ENCODE data around the gene PUS1. TPM values are rescaled to one million over a fixed set of nuclear protein-coding genes. Genes with fewer than 3 reads are reported as not detected.

Gene PUS1
- total and polyA plus RNA-seq, 2 of the 8 experiments (the other 6 are each of a cell fraction or from before 2014, with no cell fraction given) = 48.1 to 81.2 TPM

- Histone ChIP-seq H3K4me1 (replicated peaks in 1 of 4; ENCODE audit: control insufficient read depth in 3 of 4, insufficient read depth in 4 of 4, low read length in 3 of 4) (no peaks in the 10 kb centered on the region), H2BK120ac (replicated peaks; ENCODE audit: low read depth, low read length) (no peak overlapping the region), H3K4ac (replicated peaks; ENCODE audit: insufficient read length, low read depth, low read length) (no peak overlapping the region), H2BK20ac (ENCODE audit: low read length) (no peak overlapping the region), H4K5ac (ENCODE audit: insufficient read length, low read depth, low read length) (no peak overlapping the region), H3K23ac (ENCODE audit: insufficient read length) (no peak overlapping the region), H2BK12ac (ENCODE audit: low read depth, low read length) (no peak overlapping the region), H2BK5ac (ENCODE audit: low read depth, low read length) (no peak overlapping the region), H2AK5ac (ENCODE audit: low read depth, low read length) (no peak overlapping the region), H3K36me3 (ENCODE audit: control insufficient read depth in 2 of 4, insufficient read depth in 4 of 4, low read length in 3 of 4) (peaks cover 4 to 32% (median 14%) of the 10 kb centered on the region in 4 experiments; a peak in 6 of 8 replicates), H3K56ac (replicated peaks; ENCODE audit: insufficient read length, low read depth, low read length) (no peak overlapping the region), H3K9ac (replicated peaks in 1 of 4; ENCODE audit: extremely low read depth in 1 of 4, low read depth in 3 of 4, low read length in 3 of 4) (no peak overlapping the region), H4K8ac (ENCODE audit: extremely low read depth, insufficient read depth, low read length) (no peak overlapping the region), H2AFZ (ENCODE audit: low read length) (no peak overlapping the region), H3K79me2 (ENCODE audit: control insufficient read depth in 1 of 2, insufficient read depth in 2 of 2, low read length in 2 of 2) (no peaks in the 10 kb centered on the region), H4K20me1 (replicated peaks in 1 of 2; ENCODE audit: control insufficient read depth in 1 of 2, insufficient read depth in 2 of 2, low read length in 2 of 2) (peaks cover 0 to 11% of the 10 kb centered on the region in 2 experiments), H3K27ac (ENCODE audit: low read depth, low read length) (no peak overlapping the region), H3K23me2 (ENCODE audit: low read depth, low read length) (peaks cover 4% of the 10 kb centered on the region; the same call in 1 of the 2 replicates), H3K4me3 (ENCODE audit: extremely low read depth in 1 of 4, insufficient read depth in 2 of 4, low read depth in 3 of 4, low read length in 4 of 4) (no peak overlapping the region), H3K18ac (ENCODE audit: extremely low read depth, low read length) (no peak overlapping the region), H3K14ac (ENCODE audit: insufficient read length) (no peak overlapping the region), H3K4me2 (ENCODE audit: insufficient read depth in 1 of 2, low read depth in 2 of 2, low read length in 2 of 2) (no peak overlapping the region), H3K9me3 (ENCODE audit: insufficient read depth in 2 of 2, low read depth in 1 of 2, low read length in 1 of 2) (no peaks in the 10 kb centered on the region), H3K79me1 (ENCODE audit: low read depth, low read length) (no peaks in the 10 kb centered on the region), H4K91ac (replicated peaks; ENCODE audit: insufficient read length, low read length) (no peak overlapping the region), H2BK15ac (ENCODE audit: low read length) (no peak overlapping the region), H3K27me3 (replicated peaks in 1 of 4; ENCODE audit: control insufficient read depth in 3 of 4, extremely low read depth in 1 of 4, insufficient read depth in 3 of 4, low read length in 3 of 4) (no peaks in the 10 kb centered on the region)
- WGBS, 2 experiments (ENCODE audit: extremely low coverage in 1 of 2, insufficient coverage in 1 of 2, insufficient read length in 1 of 2, insufficient replicate concordance in 2 of 2, low coverage in 1 of 2, low lambda C conversion rate in 2 of 2, missing lambda C conversion rate in 1 of 2) = 91% methylated on average over 35 of the region's 35 CpGs; no CpG with 5 or more reads in 1 of the 2 experiments
- DNase-seq (ENCODE audit: low read depth in 1 of 2, low spot score in 2 of 2) (no peak), FAIRE-seq (no peak)
- ChIA-PET POLR2A (ENCODE audit: partially characterized antibody) (interaction anchor here (1.0 to 4.8 kb wide), 4 partner anchors 7 to 22 kb away, joined by 3 to 33 read pairs (median 16); partner anchors contain the start of gene PUS1), CTCF (ENCODE audit: partially characterized antibody) (interaction anchor here (0.7 to 1.2 kb wide), 3 partner anchors 15 to 789 kb away, joined by 3 to 4 read pairs (median 3); no protein-coding TSS in a partner anchor)
- TF ChIP-seq BACH1 (IDR thresholded peaks at IDR 0.05; ENCODE audit: low read length) = no peak
- TF ChIP-seq SUZ12 (IDR thresholded peaks at IDR 0.05; ENCODE audit: low read length) = no peak
- TF ChIP-seq BRCA1 (IDR thresholded peaks at IDR 0.05; ENCODE audit: low read depth, low read length) = no peak
- no peak for TF ChIP-seq BCL11A (IDR thresholded peaks at IDR 0.05; ENCODE audit: low read depth in 2 of 2, low read length in 2 of 2)
- TF ChIP-seq HDAC6 (IDR thresholded peaks at IDR 0.05; ENCODE audit: low read depth, low read length) = no peak
- no peak for TF ChIP-seq TEAD4 (IDR thresholded peaks at IDR 0.05; ENCODE audit: low read depth, low read length)
- TF ChIP-seq NRF1 (IDR thresholded peaks at IDR 0.05; ENCODE audit: low read depth, low read length) = no peak
- TF ChIP-seq CEBPB (IDR thresholded peaks at IDR 0.05; ENCODE audit: low read depth, low read length) = no peak
- TF ChIP-seq POLR2AphosphoS5 (IDR thresholded peaks at IDR 0.05; ENCODE audit: low read depth, low read length) = no peak
- TF ChIP-seq CHD2 (IDR thresholded peaks at IDR 0.05; ENCODE audit: low read length) = no peak
- TF ChIP-seq SAP30 (IDR thresholded peaks at IDR 0.05; ENCODE audit: insufficient read depth, insufficient replicate concordance, low read length) = no peak
- TF ChIP-seq CHD1 (IDR thresholded peaks at IDR 0.05; ENCODE audit: low read depth, low read length) = no peak
- TF ChIP-seq PHF8 (conservative IDR thresholded peaks at IDR 0.05; ENCODE audit: low read depth, low read length) = no peak
Measured at GRCh38 chr12:131920902-131921840, 7.9 kb upstream of the PUS1 start.
